A673 (cell line): ENCODE measurements around the gene KRTAP10-5. TPM values are rescaled to one million over a fixed set of nuclear protein-coding genes. Genes with fewer than 3 reads are reported as not detected.

Experiments used
- BruUV-seq: library from RNA; stranded (reverse); fragments of 400-500 nt; replicated peaks from 2 replicates; lab custom pipeline; 2021; lab: Mats Ljungman, UMichigan
- CTCF ChIA-PET: fragments of 300-600 bp; sonication (Branson Sonifier 250); formaldehyde crosslinking; loops from one replicate; lab custom pipeline; 2022; ENCODE audit warnings: antibody characterized with exemption; lab: Charles Lee
- POLR2A ChIA-PET: fragments of 300-600 bp; sonication (Branson Sonifier 250); formaldehyde crosslinking; loops from one replicate; lab custom pipeline; 2022; ENCODE audit warnings: antibody characterized with exemption; ENCODE audit not compliant: low non-redundant PET; lab: Charles Lee
- DNase-seq: peaks from one replicate; pipeline ENCODE4 v3.0.0-alpha.2; 2015; ENCODE audit warnings: low spot score
- H3K27ac ChIP-seq: fragments of 200-600 bp; sonication (generic); 2 replicates; pipeline ENCODE4 v1.5.1; 2016; ENCODE audit warnings: mixed run types, low read depth, mild to moderate bottlenecking, mixed read lengths, antibody characterized with exemption, low read length; ENCODE audit not compliant: poor library complexity, severe bottlenecking
- H3K27me3 ChIP-seq: fragments of 200-600 bp; sonication (generic); replicated peaks from 2 replicates; pipeline ENCODE4 v1.6.1; 2017; ENCODE audit warnings: mixed run types, low read depth, mild to moderate bottlenecking, mixed read lengths, antibody characterized with exemption, low read length; ENCODE audit not compliant: insufficient read depth, poor library complexity
- H3K36me3 ChIP-seq: fragments of 200-600 bp; sonication (generic); 2 replicates; pipeline ENCODE4 v1.6.1; 2016; ENCODE audit warnings: mixed run types, mild to moderate bottlenecking, mixed read lengths, antibody characterized with exemption, low read length; ENCODE audit not compliant: insufficient read depth, poor library complexity, severe bottlenecking
- H3K4me1 ChIP-seq: fragments of 200-600 bp; sonication (generic); 2 replicates; pipeline ENCODE4 v1.6.1; 2017; ENCODE audit warnings: mixed run types, mild to moderate bottlenecking, mixed read lengths, antibody characterized with exemption, low read length; ENCODE audit not compliant: insufficient read depth, poor library complexity, severe bottlenecking
- H3K4me3 ChIP-seq: fragments of 200-600 bp; sonication (generic); 2 replicates; pipeline ENCODE4 v1.5.1; 2016; ENCODE audit warnings: low read depth, mixed run types, mild to moderate bottlenecking, mixed read lengths, low read length; ENCODE audit not compliant: poor library complexity, severe bottlenecking
- H3K9me3 ChIP-seq: fragments of 200-600 bp; sonication (generic); 2 replicates; pipeline ENCODE4 v1.6.1; 2016; ENCODE audit warnings: mixed run types, low read depth, mild to moderate bottlenecking, mixed read lengths, antibody characterized with exemption, low read length; ENCODE audit not compliant: poor library complexity, severe bottlenecking
- EZH2 ChIP-seq: fragments of 200-600 bp; sonication (generic); IDR thresholded peaks from 2 replicates; pipeline ENCODE4 v1.6.1; 2017; ENCODE audit warnings: borderline replicate concordance, low read depth, mild to moderate bottlenecking, mixed read lengths, antibody characterized with exemption, low read length; ENCODE audit not compliant: poor library complexity, severe bottlenecking
- intact Hi-C: fragments of 100-400 bp; cut with micrococcal nuclease; formaldehyde crosslinking; loops from one replicate; pipeline ENCODE4 v1.10.0; 2022; ENCODE audit not compliant: unreplicated experiment
- total RNA-seq: library from RNA; stranded (reverse); gene quantifications from 2 replicates; pipeline ENCODE4 v1.2.3, GENCODE V29; 2021
- TF ChIP-seq, protein P1 (sequence below): fragments of 300-800, 200-600 bp; sonication (generic); conservative IDR thresholded peaks from 2 replicates; pipeline ENCODE4 v1.5.1; 2017; ENCODE audit warnings: low read depth, mild to moderate bottlenecking, antibody characterized with exemption, low read length, moderate library complexity, mixed read lengths

Gene KRTAP10-5
- total RNA-seq, 1 experiment from 2014 or later = not detected

DNA sequence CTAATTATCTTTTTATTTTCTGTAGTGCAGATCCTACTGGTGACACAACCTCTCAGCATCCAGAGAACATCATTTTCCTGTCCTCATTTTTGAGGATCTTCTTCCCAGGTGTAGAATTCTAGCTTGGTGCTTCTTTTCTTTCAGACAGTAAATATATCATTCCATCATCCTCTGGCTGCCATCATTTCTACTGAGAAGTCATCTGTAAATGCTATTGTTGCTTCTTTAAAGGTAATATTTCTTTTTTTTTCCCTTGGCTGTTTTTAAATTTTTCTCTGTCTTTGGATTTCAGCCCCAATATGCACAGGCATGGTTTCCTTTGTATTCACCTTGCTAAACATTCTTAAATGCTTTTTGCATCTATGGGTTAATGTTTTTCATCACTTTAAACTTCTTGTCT, 43.2 kb upstream of the KRTAP10-5 start:
- Histone ChIP-seq H3K4me3 (no peak overlapping the region), H3K4me1 (no peaks in the 10 kb centered on the region), H3K36me3 (no peaks in the 10 kb centered on the region), H3K27ac (no peak overlapping the region), H3K27me3 (no peaks in the 10 kb centered on the region), H3K9me3 (peaks cover 27% of the 10 kb centered on the region)
- TF ChIP-seq, protein P1, sequence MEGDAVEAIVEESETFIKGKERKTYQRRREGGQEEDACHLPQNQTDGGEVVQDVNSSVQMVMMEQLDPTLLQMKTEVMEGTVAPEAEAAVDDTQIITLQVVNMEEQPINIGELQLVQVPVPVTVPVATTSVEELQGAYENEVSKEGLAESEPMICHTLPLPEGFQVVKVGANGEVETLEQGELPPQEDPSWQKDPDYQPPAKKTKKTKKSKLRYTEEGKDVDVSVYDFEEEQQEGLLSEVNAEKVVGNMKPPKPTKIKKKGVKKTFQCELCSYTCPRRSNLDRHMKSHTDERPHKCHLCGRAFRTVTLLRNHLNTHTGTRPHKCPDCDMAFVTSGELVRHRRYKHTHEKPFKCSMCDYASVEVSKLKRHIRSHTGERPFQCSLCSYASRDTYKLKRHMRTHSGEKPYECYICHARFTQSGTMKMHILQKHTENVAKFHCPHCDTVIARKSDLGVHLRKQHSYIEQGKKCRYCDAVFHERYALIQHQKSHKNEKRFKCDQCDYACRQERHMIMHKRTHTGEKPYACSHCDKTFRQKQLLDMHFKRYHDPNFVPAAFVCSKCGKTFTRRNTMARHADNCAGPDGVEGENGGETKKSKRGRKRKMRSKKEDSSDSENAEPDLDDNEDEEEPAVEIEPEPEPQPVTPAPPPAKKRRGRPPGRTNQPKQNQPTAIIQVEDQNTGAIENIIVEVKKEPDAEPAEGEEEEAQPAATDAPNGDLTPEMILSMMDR = no peak
- no peak for TF ChIP-seq EZH2
- POLR2A ChIA-PET = no interaction called here
- no peak for DNase-seq
- CTCF ChIA-PET = no interaction called here
- no TSS peak for BruUV-seq
- intact Hi-C loops = no loop called here

DNA sequence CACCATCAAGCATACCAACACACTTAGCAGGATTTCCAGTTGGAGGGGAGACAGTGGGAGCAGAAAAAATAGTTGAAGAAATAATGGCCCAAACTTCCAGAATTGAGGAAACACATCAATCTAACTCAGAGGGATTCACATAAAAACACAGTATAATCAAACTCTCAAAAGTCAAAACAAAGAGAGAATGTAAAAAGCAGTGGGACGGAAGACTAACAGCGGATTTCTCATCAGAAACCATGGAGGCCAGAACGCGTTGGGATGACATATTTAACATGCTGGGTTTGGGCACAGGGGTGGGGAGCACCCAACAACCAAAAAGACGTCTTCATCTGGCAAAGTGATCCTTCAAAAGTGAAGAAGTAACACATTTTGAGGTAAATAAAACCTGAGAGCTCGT, 39.5 kb upstream of the KRTAP10-5 start:
- Histone ChIP-seq H3K27me3 (no peaks in the 10 kb centered on the region), H3K4me1 (no peaks in the 10 kb centered on the region), H3K9me3 (peaks cover 27% of the 10 kb centered on the region), H3K27ac (no peak overlapping the region), H3K36me3 (no peaks in the 10 kb centered on the region), H3K4me3 (no peak overlapping the region)
- ChIA-PET CTCF (no interaction called here), POLR2A (no interaction called here)
- no peak for DNase-seq
- intact Hi-C loops = no loop called here
- TF ChIP-seq, protein P1 = no peak
- TF ChIP-seq EZH2 = no peak
- no TSS peak for BruUV-seq

DNA sequence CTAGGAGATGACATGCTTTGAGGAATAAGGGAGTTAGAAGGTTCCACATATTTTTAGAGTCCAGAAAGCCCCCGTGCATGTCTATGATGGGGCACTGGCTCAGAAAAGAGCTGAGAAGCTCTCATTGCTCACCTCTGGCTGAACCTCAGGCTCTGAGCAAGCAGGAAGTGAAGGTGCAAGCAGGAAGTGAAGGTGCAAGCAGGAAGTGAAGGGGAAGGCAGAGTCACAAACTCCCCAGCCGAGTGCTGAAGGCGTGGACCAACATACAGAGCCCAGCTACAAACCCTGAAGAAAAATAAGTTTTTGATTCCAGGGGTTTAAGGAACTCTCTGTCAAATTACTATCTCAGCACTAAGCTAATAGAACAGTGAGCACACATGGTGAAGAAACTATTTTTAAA, 38.5 kb upstream of the KRTAP10-5 start:
- BruUV-seq = no TSS peak
- ChIA-PET POLR2A (no interaction called here), CTCF (no interaction called here)
- Histone ChIP-seq H3K4me3 (no peak overlapping the region), H3K9me3 (peaks cover 17% of the 10 kb centered on the region), H3K27me3 (no peaks in the 10 kb centered on the region), H3K36me3 (no peaks in the 10 kb centered on the region), H3K27ac (no peak overlapping the region), H3K4me1 (no peaks in the 10 kb centered on the region)
- intact Hi-C loops = no loop called here
- TF ChIP-seq, protein P1 = no peak
- TF ChIP-seq EZH2 = no peak
- DNase-seq = no peak
